ENCODE measurements around the gene RPL41. TPM values are rescaled to one million over a fixed set of nuclear protein-coding genes. Genes with fewer than 3 reads are reported as not detected.
A peak's percentile ranks its signal among the peaks of the same experiment; 100 is the strongest.

The RPL41 gene
- total and polyA plus RNA-seq, 4 donors, result 979 to 2,155 (median 1,482) TPM

GRCh38 chr12:56126732-56127239 lies 10.4 kb downstream of the RPL41 start:
- no peak overlapping the region for H3K4me3 ChIP-seq (ENCODE audit: low read depth in 1 of 3, low read length in 3 of 3)
- peak overlapping the region; percentile 75 to 85 for H3K27ac ChIP-seq (ENCODE audit: low read depth in 1 of 2, low read length in 2 of 2)
- H3K27me3 ChIP-seq (ENCODE audit: control insufficient read depth in 4 of 4, insufficient read depth in 4 of 4, low read length in 3 of 4), result no peaks in the 10 kb centered on the region
- peaks cover 9 to 53% (median 42%) of the 10 kb centered on the region in 4 donors for H3K4me1 ChIP-seq (ENCODE audit: control insufficient read depth in 4 of 4, insufficient read depth in 4 of 4, low read length in 3 of 4)
- H3K36me3 ChIP-seq (ENCODE audit: control insufficient read depth in 4 of 4, insufficient read depth in 3 of 4, low read depth in 1 of 4, low read length in 3 of 4), result peaks cover 3 to 11% (median 8%) of the 10 kb centered on the region in 4 donors
- 48% methylated on average over 3 of the region's 3 CpGs for WGBS
- DNase-seq (ENCODE audit: low spot score), result no peak
- no peaks in the 10 kb centered on the region for H3K9me3 ChIP-seq (ENCODE audit: control insufficient read depth in 4 of 4, low read length in 3 of 4)
- TF ChIP-seq HNF4A (conservative IDR thresholded peaks at IDR 0.05), result no peak
- no peak for TF ChIP-seq FOXA2 (IDR thresholded peaks at IDR 0.05)
- no peak for TF ChIP-seq RXRA (IDR thresholded peaks at IDR 0.05)
- no peak for TF ChIP-seq YY1 (IDR thresholded peaks at IDR 0.05)
- TF ChIP-seq SP1 (IDR thresholded peaks at IDR 0.05), result no peak
- TF ChIP-seq FOXA1 (IDR thresholded peaks at IDR 0.05), result no peak
- TF ChIP-seq GABPA (IDR thresholded peaks at IDR 0.05 in 1 of 2, conservative IDR thresholded peaks at IDR 0.05 in 1 of 2), result no peak
- no peak for TF ChIP-seq ATF3 (IDR thresholded peaks at IDR 0.05)
- peak overlapping the region; percentile 50 to 88 for H3K9ac ChIP-seq (ENCODE audit: low read depth in 1 of 2, low read length in 2 of 2)

- Histone ChIP-seq H3K9ac (ENCODE audit: low read depth in 1 of 2, low read length in 2 of 2) (peak overlapping the region; percentile 50 to 88), H3K4me3 (ENCODE audit: low read depth in 1 of 3, low read length in 3 of 3) (peak overlapping the region in 2 of 3 donors; percentile 18 to 29), H3K27ac (ENCODE audit: low read depth in 1 of 2, low read length in 2 of 2) (peak overlapping the region; percentile 75 to 85), H3K36me3 (ENCODE audit: control insufficient read depth in 4 of 4, insufficient read depth in 3 of 4, low read depth in 1 of 4, low read length in 3 of 4) (peaks cover 6 to 17% (median 12%) of the 10 kb centered on the region in 4 donors), H3K4me1 (ENCODE audit: control insufficient read depth in 4 of 4, insufficient read depth in 4 of 4, low read length in 3 of 4) (peaks cover 4 to 46% (median 35%) of the 10 kb centered on the region in 4 donors), H3K27me3 (ENCODE audit: control insufficient read depth in 4 of 4, insufficient read depth in 4 of 4, low read length in 3 of 4) (no peaks in the 10 kb centered on the region), H3K9me3 (ENCODE audit: control insufficient read depth in 4 of 4, low read length in 3 of 4) (no peaks in the 10 kb centered on the region)
- no peak for DNase-seq (ENCODE audit: low spot score)
- TF ChIP-seq HNF4G (IDR thresholded peaks at IDR 0.05) (no peak), TAF1 (conservative IDR thresholded peaks at IDR 0.05) (no peak), SP1 (IDR thresholded peaks at IDR 0.05) (no peak), EGR1 (IDR thresholded peaks at IDR 0.05; ENCODE audit: low read depth in 2 of 2) (no peak), CTCF (IDR thresholded peaks at IDR 0.05; ENCODE audit: low read depth, low read length, missing input control) (no peak), YY1 (IDR thresholded peaks at IDR 0.05) (no peak), RAD21 (IDR thresholded peaks at IDR 0.05) (no peak), REST (IDR thresholded peaks at IDR 0.05) (no peak), FOXA2 (IDR thresholded peaks at IDR 0.05) (no peak), FOXA1 (IDR thresholded peaks at IDR 0.05) (no peak), HNF4A (conservative IDR thresholded peaks at IDR 0.05) (no peak)
- WGBS, result 2% methylated on average over 8 of the region's 8 CpGs
Measured at GRCh38 chr12:56127485-56127887, 11.1 kb downstream of the RPL41 start.

All from liver (tissue), 9 donors.